ENCODE results near the gene KLHL40. TPM values are rescaled to one million over a fixed set of nuclear protein-coding genes. Genes with fewer than 3 reads are reported as not detected.
A peak's percentile ranks its signal among the peaks of the same experiment; 100 is the strongest.

KLHL40 gene
- total RNA-seq, 1 donor: not detected

GRCh38 chr3:42662813-42663535 lies 22.4 kb upstream of the KLHL40 start:
- Histone ChIP-seq H4K20me1 (ENCODE audit: insufficient read depth, low read length) (peaks cover 30% of the 10 kb centered on the region), H3K36me3 (ENCODE audit: insufficient read depth, low read length) (peaks cover 20% of the 10 kb centered on the region), H3K4me2 (ENCODE audit: insufficient read depth, low read length) (no peak overlapping the region), H3K4me3 (ENCODE audit: insufficient read depth, low read length) (no peak overlapping the region), H3K9me3 (ENCODE audit: low read depth, low read length) (no peaks in the 10 kb centered on the region), H3K27ac (ENCODE audit: low read depth, low read length) (no peak overlapping the region), H3K27me3 (ENCODE audit: insufficient read depth, low read length) (no peaks in the 10 kb centered on the region), H3K79me2 (ENCODE audit: insufficient read depth, low read length) (no peaks in the 10 kb centered on the region), H2AFZ (ENCODE audit: low read length) (no peak overlapping the region), H3K4me1 (ENCODE audit: insufficient read depth, low read length) (peaks cover 9% of the 10 kb centered on the region)
- peak; percentile 78 for DNase-seq (ENCODE audit: insufficient read length, low spot score, missing footprints)
- TF ChIP-seq CTCF (IDR thresholded peaks at IDR 0.05; ENCODE audit: extremely low read depth, low read depth, low read length): no peak

GRCh38 chr3:42663581-42664437 lies 21.5 kb upstream of the KLHL40 start:
- DNase-seq (ENCODE audit: insufficient read length, low spot score, missing footprints): peak; percentile 90
- peaks cover 9% of the 10 kb centered on the region for H3K4me1 ChIP-seq (ENCODE audit: insufficient read depth, low read length)
- H3K4me2 ChIP-seq (ENCODE audit: insufficient read depth, low read length): no peak overlapping the region
- H3K4me3 ChIP-seq (ENCODE audit: insufficient read depth, low read length): no peak overlapping the region
- H3K27ac ChIP-seq (ENCODE audit: low read depth, low read length): no peak overlapping the region
- no peaks in the 10 kb centered on the region for H3K79me2 ChIP-seq (ENCODE audit: insufficient read depth, low read length)
- no peak overlapping the region for H2AFZ ChIP-seq (ENCODE audit: low read length)
- peaks cover 14% of the 10 kb centered on the region for H3K36me3 ChIP-seq (ENCODE audit: insufficient read depth, low read length)
- no peak for TF ChIP-seq CTCF (IDR thresholded peaks at IDR 0.05; ENCODE audit: extremely low read depth, low read depth, low read length)
- H3K27me3 ChIP-seq (ENCODE audit: insufficient read depth, low read length): no peaks in the 10 kb centered on the region
- H4K20me1 ChIP-seq (ENCODE audit: insufficient read depth, low read length): peaks cover 26% of the 10 kb centered on the region
- H3K9me3 ChIP-seq (ENCODE audit: low read depth, low read length): no peaks in the 10 kb centered on the region

DNA sequence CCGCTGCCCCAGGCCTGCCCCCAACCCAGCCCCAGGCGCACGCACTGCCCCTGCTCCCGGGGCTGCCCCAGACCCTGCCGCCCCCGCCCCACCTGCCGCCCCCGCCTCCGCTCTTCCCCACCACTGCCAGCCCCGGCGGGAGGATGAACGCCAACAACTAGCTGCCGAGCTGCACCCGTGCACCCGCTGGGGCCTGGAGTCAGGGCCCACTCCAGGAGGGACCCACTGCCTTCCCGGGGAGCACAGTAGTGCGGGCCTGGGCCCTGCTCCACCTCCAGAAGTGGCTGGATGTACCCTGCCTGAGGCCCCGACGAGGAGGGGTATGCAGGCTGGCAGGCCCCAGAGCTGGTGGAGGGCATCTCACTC lies 20.9 kb upstream of the KLHL40 start:
- H3K4me1 ChIP-seq (ENCODE audit: insufficient read depth, low read length): peaks cover 9% of the 10 kb centered on the region
- no peaks in the 10 kb centered on the region for H3K27me3 ChIP-seq (ENCODE audit: insufficient read depth, low read length)
- no peak overlapping the region for H3K4me3 ChIP-seq (ENCODE audit: insufficient read depth, low read length)
- no peak overlapping the region for H2AFZ ChIP-seq (ENCODE audit: low read length)
- DNase-seq (ENCODE audit: insufficient read length, low spot score, missing footprints): no peak
- peaks cover 11% of the 10 kb centered on the region for H3K36me3 ChIP-seq (ENCODE audit: insufficient read depth, low read length)
- H3K4me2 ChIP-seq (ENCODE audit: insufficient read depth, low read length): no peak overlapping the region
- no peak for TF ChIP-seq CTCF (IDR thresholded peaks at IDR 0.05; ENCODE audit: extremely low read depth, low read depth, low read length)
- no peaks in the 10 kb centered on the region for H3K79me2 ChIP-seq (ENCODE audit: insufficient read depth, low read length)
- no peak overlapping the region for H3K27ac ChIP-seq (ENCODE audit: low read depth, low read length)
- H3K9me3 ChIP-seq (ENCODE audit: low read depth, low read length): no peaks in the 10 kb centered on the region
- H4K20me1 ChIP-seq (ENCODE audit: insufficient read depth, low read length): peaks cover 25% of the 10 kb centered on the region
